ENCODE results near the gene PRSS2.

Gene PRSS2

DNA sequence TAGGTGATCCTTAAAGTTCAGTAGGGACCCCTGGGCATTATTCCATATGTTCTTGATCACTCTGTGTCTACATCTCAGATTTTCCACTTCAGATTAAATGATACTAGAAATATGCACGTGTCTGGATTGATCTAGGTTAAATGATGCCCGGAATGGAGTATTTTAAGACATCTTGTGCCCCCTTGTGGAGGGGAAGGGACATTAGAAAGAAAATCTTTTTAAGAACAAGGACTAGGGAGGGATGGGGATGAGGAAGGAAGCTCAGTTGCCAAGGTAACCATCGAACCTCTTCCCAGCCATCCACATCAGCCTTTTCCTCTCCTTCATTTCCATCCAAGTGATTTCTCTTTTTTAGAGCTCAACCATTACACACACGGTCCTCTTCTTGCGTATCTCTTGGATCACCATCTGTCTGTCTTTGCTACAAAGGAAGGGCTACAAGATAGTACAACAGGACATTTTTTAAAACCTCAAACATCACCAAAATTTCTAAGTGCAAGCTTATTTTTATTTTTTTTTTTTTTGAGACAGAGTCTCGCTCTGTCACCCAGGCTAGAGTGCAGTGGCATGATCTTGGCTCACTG is 40.5 kb downstream of the PRSS2 start:
- WGBS (ENCODE audit: extremely low coverage, insufficient coverage, insufficient read length) = no CpG with 5 or more reads among the region's 6 CpGs
- H3K4ac ChIP-seq (ENCODE audit: low read depth, low read length) = no peak overlapping the region

GRCh38 chr7:142812437-142813215 is 41.9 kb downstream of the PRSS2 start:
- DNase-seq = peak; percentile 76 to 88
- Histone ChIP-seq H3K4ac (ENCODE audit: low read depth, low read length) (no peak overlapping the region), H4K91ac (ENCODE audit: low read depth, low read length) (peak overlapping the region; percentile 79), H4K8ac (ENCODE audit: low read depth, low read length) (peak overlapping the region; percentile 17), H3K27me3 (ENCODE audit: insufficient read depth, low read length) (no peaks in the 10 kb centered on the region), H2BK12ac (ENCODE audit: low read length) (no peak overlapping the region), H3K9me3 (ENCODE audit: insufficient read depth, low read depth, low read length) (peaks cover 1% of the 10 kb centered on the region), H3K36me3 (ENCODE audit: control insufficient read depth in 1 of 2, insufficient read depth in 2 of 2, low read length in 2 of 2) (no peaks in the 10 kb centered on the region), H3K4me2 (ENCODE audit: low read length) (peak overlapping the region; percentile 35), H3K9ac (ENCODE audit: low read length) (no peak overlapping the region), H2BK120ac (ENCODE audit: insufficient read depth, low read length, poor library complexity) (peak overlapping the region; percentile 93), H2AFZ (ENCODE audit: insufficient read depth, low read length, poor library complexity) (no peak overlapping the region), H4K12ac (ENCODE audit: low read depth, low read length) (no peak overlapping the region), H3K4me3 (ENCODE audit: low read depth, low read length) (no peak overlapping the region), H2BK5ac (ENCODE audit: low read depth, low read length, poor library complexity) (peak overlapping the region; percentile 91), H3K27ac (ENCODE audit: low read depth, low read length) (peak overlapping the region; percentile 93), H3K18ac (ENCODE audit: low read length) (peak overlapping the region; percentile 34), H2AK5ac (ENCODE audit: low read length) (no peak overlapping the region), H3K14ac (ENCODE audit: low read length) (no peak overlapping the region), H3K79me1 (ENCODE audit: low read length) (peaks cover 10% of the 10 kb centered on the region), H3K79me2 (ENCODE audit: control insufficient read depth, insufficient read depth, low read length, poor library complexity) (no peaks in the 10 kb centered on the region), H3K4me1 (ENCODE audit: control insufficient read depth in 1 of 2, insufficient read depth in 2 of 2, low read length in 2 of 2) (peaks cover 16 to 32% of the 10 kb centered on the region in 2 experiments), H3K23ac (ENCODE audit: low read length) (no peak overlapping the region)
- no CpG with 5 or more reads among the region's 7 CpGs for WGBS (ENCODE audit: extremely low coverage, insufficient coverage, insufficient read length)

More for the DNA sequence above, 40.5 kb downstream of the PRSS2 start:
- H3K79me2 ChIP-seq (ENCODE audit: control insufficient read depth, insufficient read depth, low read length, poor library complexity) = no peaks in the 10 kb centered on the region
- no peak overlapping the region for H2BK5ac ChIP-seq (ENCODE audit: low read depth, low read length, poor library complexity)
- H3K36me3 ChIP-seq (ENCODE audit: control insufficient read depth in 1 of 2, insufficient read depth in 2 of 2, low read length in 2 of 2) = no peaks in the 10 kb centered on the region
- H4K12ac ChIP-seq (ENCODE audit: low read depth, low read length) = no peak overlapping the region
- H3K4me3 ChIP-seq (ENCODE audit: low read depth, low read length) = no peak overlapping the region
- no peak overlapping the region for H3K9ac ChIP-seq (ENCODE audit: low read length)
- no peak overlapping the region for H3K4me2 ChIP-seq (ENCODE audit: low read length)
- no peak overlapping the region for H3K27ac ChIP-seq (ENCODE audit: low read depth, low read length)
- no peak overlapping the region for H4K91ac ChIP-seq (ENCODE audit: low read depth, low read length)
- H2AK5ac ChIP-seq (ENCODE audit: low read length) = no peak overlapping the region
- H2AFZ ChIP-seq (ENCODE audit: insufficient read depth, low read length, poor library complexity) = no peak overlapping the region
- H3K9me3 ChIP-seq (ENCODE audit: insufficient read depth, low read depth, low read length) = peaks cover 1% of the 10 kb centered on the region
- H4K8ac ChIP-seq (ENCODE audit: low read depth, low read length) = no peak overlapping the region
- H3K18ac ChIP-seq (ENCODE audit: low read length) = no peak overlapping the region
- H3K4me1 ChIP-seq (ENCODE audit: control insufficient read depth in 1 of 2, insufficient read depth in 2 of 2, low read length in 2 of 2) = peaks cover 16 to 28% of the 10 kb centered on the region in 2 experiments
- peaks cover 10% of the 10 kb centered on the region for H3K79me1 ChIP-seq (ENCODE audit: low read length)
- no peaks in the 10 kb centered on the region for H3K27me3 ChIP-seq (ENCODE audit: insufficient read depth, low read length)
- H3K23ac ChIP-seq (ENCODE audit: low read length) = no peak overlapping the region
- peak in 1 of 2 donors; percentile 70 for DNase-seq
- H3K14ac ChIP-seq (ENCODE audit: low read length) = no peak overlapping the region
- H2BK12ac ChIP-seq (ENCODE audit: low read length) = no peak overlapping the region
- H2BK120ac ChIP-seq (ENCODE audit: insufficient read depth, low read length, poor library complexity) = peak overlapping the region; percentile 38

GRCh38 chr7:142813226-142813625 is 42.5 kb downstream of the PRSS2 start:
- Histone ChIP-seq H3K27me3 (ENCODE audit: insufficient read depth, low read length) (no peaks in the 10 kb centered on the region), H3K79me1 (ENCODE audit: low read length) (peaks cover 10% of the 10 kb centered on the region), H4K91ac (ENCODE audit: low read depth, low read length) (peak overlapping the region; percentile 67), H3K36me3 (ENCODE audit: control insufficient read depth in 1 of 2, insufficient read depth in 2 of 2, low read length in 2 of 2) (no peaks in the 10 kb centered on the region), H2BK12ac (ENCODE audit: low read length) (no peak overlapping the region), H4K8ac (ENCODE audit: low read depth, low read length) (no peak overlapping the region), H2BK5ac (ENCODE audit: low read depth, low read length, poor library complexity) (peak overlapping the region; percentile 91), H3K4me1 (ENCODE audit: control insufficient read depth in 1 of 2, insufficient read depth in 2 of 2, low read length in 2 of 2) (peaks cover 16 to 32% of the 10 kb centered on the region in 2 experiments), H3K14ac (ENCODE audit: low read length) (no peak overlapping the region), H3K4me2 (ENCODE audit: low read length) (peak overlapping the region; percentile 35), H3K27ac (ENCODE audit: low read depth, low read length) (peak overlapping the region; percentile 93), H3K79me2 (ENCODE audit: control insufficient read depth, insufficient read depth, low read length, poor library complexity) (no peaks in the 10 kb centered on the region), H3K4me3 (ENCODE audit: low read depth, low read length) (no peak overlapping the region), H4K12ac (ENCODE audit: low read depth, low read length) (no peak overlapping the region), H3K9me3 (ENCODE audit: insufficient read depth, low read depth, low read length) (peaks cover 1% of the 10 kb centered on the region), H2AFZ (ENCODE audit: insufficient read depth, low read length, poor library complexity) (no peak overlapping the region), H3K9ac (ENCODE audit: low read length) (no peak overlapping the region), H3K4ac (ENCODE audit: low read depth, low read length) (no peak overlapping the region), H3K23ac (ENCODE audit: low read length) (no peak overlapping the region), H3K18ac (ENCODE audit: low read length) (peak overlapping the region; percentile 34), H2BK120ac (ENCODE audit: insufficient read depth, low read length, poor library complexity) (no peak overlapping the region), H2AK5ac (ENCODE audit: low read length) (no peak overlapping the region)
- peak; percentile 88 to 91 for DNase-seq
- no CpG with 5 or more reads among the region's 2 CpGs for WGBS (ENCODE audit: extremely low coverage, insufficient coverage, insufficient read length)

DNA sequence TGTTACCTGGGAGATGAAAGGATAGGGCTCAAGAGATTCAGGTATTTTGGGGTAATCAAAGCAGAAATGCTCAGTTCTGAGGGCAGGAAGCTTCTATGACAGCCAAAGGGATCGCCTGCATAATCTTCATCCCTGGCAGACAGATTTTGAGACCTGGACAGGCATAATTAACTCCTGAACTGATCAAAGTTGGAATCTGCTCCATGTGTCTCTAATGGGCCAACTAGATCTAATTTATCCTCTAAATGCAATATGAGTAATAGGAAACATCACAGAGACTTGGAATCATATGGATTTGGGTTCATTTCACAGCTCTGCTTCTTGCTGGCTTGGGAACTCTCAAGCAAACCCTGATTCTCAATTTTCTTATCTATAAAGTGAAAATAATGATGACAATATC is 42.9 kb downstream of the PRSS2 start:
- Histone ChIP-seq H3K14ac (ENCODE audit: low read length) (no peak overlapping the region), H3K23ac (ENCODE audit: low read length) (no peak overlapping the region), H2BK12ac (ENCODE audit: low read length) (no peak overlapping the region), H3K27me3 (ENCODE audit: insufficient read depth, low read length) (no peaks in the 10 kb centered on the region), H3K4ac (ENCODE audit: low read depth, low read length) (no peak overlapping the region), H2BK5ac (ENCODE audit: low read depth, low read length, poor library complexity) (peak overlapping the region; percentile 82), H4K12ac (ENCODE audit: low read depth, low read length) (no peak overlapping the region), H3K18ac (ENCODE audit: low read length) (no peak overlapping the region), H2AK5ac (ENCODE audit: low read length) (no peak overlapping the region), H2BK120ac (ENCODE audit: insufficient read depth, low read length, poor library complexity) (peak overlapping the region; percentile 18), H3K4me3 (ENCODE audit: low read depth, low read length) (no peak overlapping the region), H3K79me1 (ENCODE audit: low read length) (peaks cover 10% of the 10 kb centered on the region), H3K36me3 (ENCODE audit: control insufficient read depth in 1 of 2, insufficient read depth in 2 of 2, low read length in 2 of 2) (no peaks in the 10 kb centered on the region), H3K79me2 (ENCODE audit: control insufficient read depth, insufficient read depth, low read length, poor library complexity) (no peaks in the 10 kb centered on the region), H3K4me1 (ENCODE audit: control insufficient read depth in 1 of 2, insufficient read depth in 2 of 2, low read length in 2 of 2) (peaks cover 16 to 32% of the 10 kb centered on the region in 2 experiments), H4K91ac (ENCODE audit: low read depth, low read length) (no peak overlapping the region), H3K9ac (ENCODE audit: low read length) (no peak overlapping the region), H4K8ac (ENCODE audit: low read depth, low read length) (no peak overlapping the region), H3K4me2 (ENCODE audit: low read length) (no peak overlapping the region), H3K9me3 (ENCODE audit: insufficient read depth, low read depth, low read length) (peaks cover 1% of the 10 kb centered on the region), H3K27ac (ENCODE audit: low read depth, low read length) (peak overlapping the region; percentile 93), H2AFZ (ENCODE audit: insufficient read depth, low read length, poor library complexity) (no peak overlapping the region)
- WGBS (ENCODE audit: extremely low coverage, insufficient coverage, insufficient read length) = no CpG with 5 or more reads among the region's 1 CpG
- DNase-seq = no peak

All from trophoblast cell (in vitro differentiated cells and primary cell).